ENCODE results near the gene ANKRD61. TPM values are rescaled to one million over a fixed set of nuclear protein-coding genes. Genes with fewer than 3 reads are reported as not detected.
"Not testable (repeated sequence)": the region's sequence is repeated elsewhere in the genome, so short reads cannot be mapped to it uniquely, and the experiment has no call there.

Gene ANKRD61
- total and polyA plus RNA-seq, 2 experiments from 2014 or later, result 0.81 TPM; not detected in 1

DNA sequence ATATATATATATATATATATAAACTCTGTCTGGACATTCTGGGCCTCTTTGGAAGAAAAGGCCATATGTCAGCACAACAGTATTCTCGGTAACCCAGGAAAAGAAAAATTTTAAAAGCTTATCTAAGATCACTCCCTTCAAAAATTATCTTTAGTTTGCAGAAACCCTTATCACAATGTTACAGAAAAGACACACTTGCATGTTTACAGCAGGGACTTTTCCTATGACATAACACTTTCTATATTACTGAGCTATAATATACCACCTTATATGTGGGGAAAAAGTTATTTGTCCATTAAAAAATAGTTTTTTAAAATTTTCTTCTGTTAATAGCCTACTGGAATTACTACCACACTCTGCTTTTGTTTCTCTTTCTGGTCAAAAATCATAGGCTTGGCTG, 25.4 kb downstream of the ANKRD61 start:
- no peaks in the 10 kb centered on the region for H3K36me3 ChIP-seq (replicated peaks; ENCODE audit: insufficient read depth, low read depth)
- H3K9me2 ChIP-seq (replicated peaks; ENCODE audit: insufficient read depth), result no peaks in the 10 kb centered on the region
- no peak for DNase-seq (ENCODE audit: low spot score)
- H3K4me2 ChIP-seq, result peak overlapping the region; percentile 74
- H2AFZ ChIP-seq, result no peak overlapping the region
- TF ChIP-seq EZH2 (IDR thresholded peaks at IDR 0.05; ENCODE audit: borderline replicate concordance), result no peak
- TF ChIP-seq, protein P1, sequence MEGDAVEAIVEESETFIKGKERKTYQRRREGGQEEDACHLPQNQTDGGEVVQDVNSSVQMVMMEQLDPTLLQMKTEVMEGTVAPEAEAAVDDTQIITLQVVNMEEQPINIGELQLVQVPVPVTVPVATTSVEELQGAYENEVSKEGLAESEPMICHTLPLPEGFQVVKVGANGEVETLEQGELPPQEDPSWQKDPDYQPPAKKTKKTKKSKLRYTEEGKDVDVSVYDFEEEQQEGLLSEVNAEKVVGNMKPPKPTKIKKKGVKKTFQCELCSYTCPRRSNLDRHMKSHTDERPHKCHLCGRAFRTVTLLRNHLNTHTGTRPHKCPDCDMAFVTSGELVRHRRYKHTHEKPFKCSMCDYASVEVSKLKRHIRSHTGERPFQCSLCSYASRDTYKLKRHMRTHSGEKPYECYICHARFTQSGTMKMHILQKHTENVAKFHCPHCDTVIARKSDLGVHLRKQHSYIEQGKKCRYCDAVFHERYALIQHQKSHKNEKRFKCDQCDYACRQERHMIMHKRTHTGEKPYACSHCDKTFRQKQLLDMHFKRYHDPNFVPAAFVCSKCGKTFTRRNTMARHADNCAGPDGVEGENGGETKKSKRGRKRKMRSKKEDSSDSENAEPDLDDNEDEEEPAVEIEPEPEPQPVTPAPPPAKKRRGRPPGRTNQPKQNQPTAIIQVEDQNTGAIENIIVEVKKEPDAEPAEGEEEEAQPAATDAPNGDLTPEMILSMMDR (IDR thresholded peaks at IDR 0.05; ENCODE audit: poor library complexity), result no peak
- no peak for TF ChIP-seq EZH2phosphoT487 (IDR thresholded peaks at IDR 0.05; ENCODE audit: low read depth, severe bottlenecking, unreplicated experiment)
- H3K4me3 ChIP-seq, result no peak overlapping the region
- peak overlapping the region; percentile 97 for H3K27ac ChIP-seq
- WGBS (ENCODE audit: low lambda C conversion rate, missing lambda C conversion rate), result 38% methylated on average over 1 of the region's 1 CpG
- H3K79me2 ChIP-seq, result peaks cover 62% of the 10 kb centered on the region
- H3K27me3 ChIP-seq, result no peaks in the 10 kb centered on the region
- H3K9me3 ChIP-seq (ENCODE audit: low read depth), result no peaks in the 10 kb centered on the region
- peaks cover 8% of the 10 kb centered on the region for H4K20me1 ChIP-seq (ENCODE audit: insufficient read depth, poor library complexity, severe bottlenecking)
- H3K4me1 ChIP-seq (ENCODE audit: insufficient read depth), result peaks cover 9% of the 10 kb centered on the region

DNA sequence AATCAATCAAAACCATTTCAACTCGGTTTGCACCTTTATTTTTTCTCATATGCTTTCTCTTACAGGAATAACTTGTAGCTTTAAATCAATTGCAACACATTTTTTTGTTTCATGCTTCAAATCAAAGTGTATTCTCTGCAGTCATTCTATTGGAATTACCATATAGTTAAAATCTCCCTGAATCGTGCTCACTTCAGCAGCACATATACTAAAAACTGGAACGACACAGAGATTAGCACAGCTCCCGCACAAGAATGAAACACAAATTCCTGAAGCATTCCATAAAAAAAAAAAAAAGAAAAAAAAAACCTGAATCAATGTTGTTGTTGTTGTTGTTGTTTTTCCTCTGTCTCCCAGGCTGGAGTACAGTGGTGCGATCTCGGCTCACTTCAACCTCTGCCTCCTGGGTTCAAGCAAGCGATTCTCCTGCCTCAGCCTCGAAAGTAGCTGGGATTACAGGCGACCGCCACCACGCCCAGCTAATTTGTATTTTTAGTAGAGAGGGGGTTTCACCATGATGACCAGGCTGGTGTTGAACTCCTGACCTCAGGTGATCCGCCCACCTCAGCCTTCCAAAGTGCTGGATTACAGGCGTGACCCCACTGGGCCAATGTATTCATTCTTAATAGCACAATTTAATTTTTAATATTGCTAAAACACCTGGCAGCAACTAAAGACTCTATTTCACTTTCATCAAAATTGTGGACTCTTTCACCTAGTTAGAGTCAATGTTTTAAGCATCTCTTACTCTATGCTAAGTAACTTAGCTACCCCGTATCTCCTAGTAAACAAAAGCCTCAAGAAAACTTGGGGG, 26.3 kb downstream of the ANKRD61 start:
- Histone ChIP-seq H3K9me3 (ENCODE audit: low read depth) (no peaks in the 10 kb centered on the region), H3K79me2 (peaks cover 55% of the 10 kb centered on the region), H3K4me2 (peak overlapping the region; percentile 74), H3K4me1 (ENCODE audit: insufficient read depth) (peaks cover 9% of the 10 kb centered on the region), H4K20me1 (ENCODE audit: insufficient read depth, poor library complexity, severe bottlenecking) (peaks cover 8% of the 10 kb centered on the region), H3K27me3 (no peaks in the 10 kb centered on the region), H3K36me3 (replicated peaks; ENCODE audit: insufficient read depth, low read depth) (no peaks in the 10 kb centered on the region), H2AFZ (no peak overlapping the region), H3K27ac (peak overlapping the region; percentile 97), H3K9me2 (replicated peaks; ENCODE audit: insufficient read depth) (no peaks in the 10 kb centered on the region), H3K4me3 (peak overlapping the region; percentile 56)
- DNase-seq (ENCODE audit: low spot score), result no peak
- TF ChIP-seq, protein P1 (IDR thresholded peaks at IDR 0.05; ENCODE audit: poor library complexity), result no peak
- TF ChIP-seq EZH2phosphoT487 (IDR thresholded peaks at IDR 0.05; ENCODE audit: low read depth, severe bottlenecking, unreplicated experiment) (no peak), EZH2 (IDR thresholded peaks at IDR 0.05; ENCODE audit: borderline replicate concordance) (no peak)
- 53% methylated on average over 14 of the region's 14 CpGs for WGBS (ENCODE audit: low lambda C conversion rate, missing lambda C conversion rate)

- not testable (repeated sequence) for H3K27me3 ChIP-seq; H3K9me3 ChIP-seq (ENCODE audit: low read depth)
These were observed 28.8 kb downstream of the ANKRD61 start for GRCh38 chr7:6059941-6060340.

GRCh38 chr7:6071406-6071805, 40.2 kb downstream of the ANKRD61 start:
- no peaks in the 10 kb centered on the region for H3K9me2 ChIP-seq (replicated peaks; ENCODE audit: insufficient read depth)
- H4K20me1 ChIP-seq (ENCODE audit: insufficient read depth, poor library complexity, severe bottlenecking), result no peaks in the 10 kb centered on the region
- H3K4me2 ChIP-seq, result no peak overlapping the region
- H3K27ac ChIP-seq, result no peak overlapping the region
- no peak overlapping the region for H2AFZ ChIP-seq
- no peaks in the 10 kb centered on the region for H3K36me3 ChIP-seq (replicated peaks; ENCODE audit: insufficient read depth, low read depth)
- no peaks in the 10 kb centered on the region for H3K27me3 ChIP-seq
- H3K4me1 ChIP-seq (ENCODE audit: insufficient read depth), result no peaks in the 10 kb centered on the region
- TF ChIP-seq, protein P1 (IDR thresholded peaks at IDR 0.05; ENCODE audit: poor library complexity), result no peak
- TF ChIP-seq EZH2phosphoT487 (IDR thresholded peaks at IDR 0.05; ENCODE audit: low read depth, severe bottlenecking, unreplicated experiment), result no peak
- TF ChIP-seq EZH2 (IDR thresholded peaks at IDR 0.05; ENCODE audit: borderline replicate concordance), result no peak
- no peaks in the 10 kb centered on the region for H3K79me2 ChIP-seq
- 87% methylated on average over 3 of the region's 3 CpGs for WGBS (ENCODE audit: low lambda C conversion rate, missing lambda C conversion rate)
- H3K9me3 ChIP-seq (ENCODE audit: low read depth), result no peaks in the 10 kb centered on the region
- no peak overlapping the region for H3K4me3 ChIP-seq
- DNase-seq (ENCODE audit: low spot score), result no peak

More at GRCh38 chr7:6059941-6060340, 28.8 kb downstream of the ANKRD61 start:
- H2AFZ ChIP-seq; H3K36me3 ChIP-seq (replicated peaks; ENCODE audit: insufficient read depth, low read depth); H3K27ac ChIP-seq; H3K4me1 ChIP-seq (ENCODE audit: insufficient read depth); H3K4me2 ChIP-seq; H3K4me3 ChIP-seq; H4K20me1 ChIP-seq (ENCODE audit: insufficient read depth, poor library complexity, severe bottlenecking); H3K9me2 ChIP-seq (replicated peaks; ENCODE audit: insufficient read depth); DNase-seq (ENCODE audit: low spot score): not testable (repeated sequence)
- 91% methylated on average over 10 of the region's 11 CpGs for WGBS (ENCODE audit: low lambda C conversion rate, missing lambda C conversion rate)
- H3K79me2 ChIP-seq, result peaks cover 35% of the 10 kb centered on the region
